NCI-H1436 (cell line): ENCODE results near the gene CSTPP1.

Experiments
- DNase-seq: peaks from one replicate; lab custom pipeline; 2025; lab: John Stamatoyannopoulos, UW

The CSTPP1 gene, protein sequence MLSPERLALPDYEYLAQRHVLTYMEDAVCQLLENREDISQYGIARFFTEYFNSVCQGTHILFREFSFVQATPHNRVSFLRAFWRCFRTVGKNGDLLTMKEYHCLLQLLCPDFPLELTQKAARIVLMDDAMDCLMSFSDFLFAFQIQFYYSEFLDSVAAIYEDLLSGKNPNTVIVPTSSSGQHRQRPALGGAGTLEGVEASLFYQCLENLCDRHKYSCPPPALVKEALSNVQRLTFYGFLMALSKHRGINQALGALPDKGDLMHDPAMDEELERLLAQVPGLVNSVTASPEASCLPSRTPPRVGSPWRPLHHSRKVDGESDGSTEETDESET

DNA sequence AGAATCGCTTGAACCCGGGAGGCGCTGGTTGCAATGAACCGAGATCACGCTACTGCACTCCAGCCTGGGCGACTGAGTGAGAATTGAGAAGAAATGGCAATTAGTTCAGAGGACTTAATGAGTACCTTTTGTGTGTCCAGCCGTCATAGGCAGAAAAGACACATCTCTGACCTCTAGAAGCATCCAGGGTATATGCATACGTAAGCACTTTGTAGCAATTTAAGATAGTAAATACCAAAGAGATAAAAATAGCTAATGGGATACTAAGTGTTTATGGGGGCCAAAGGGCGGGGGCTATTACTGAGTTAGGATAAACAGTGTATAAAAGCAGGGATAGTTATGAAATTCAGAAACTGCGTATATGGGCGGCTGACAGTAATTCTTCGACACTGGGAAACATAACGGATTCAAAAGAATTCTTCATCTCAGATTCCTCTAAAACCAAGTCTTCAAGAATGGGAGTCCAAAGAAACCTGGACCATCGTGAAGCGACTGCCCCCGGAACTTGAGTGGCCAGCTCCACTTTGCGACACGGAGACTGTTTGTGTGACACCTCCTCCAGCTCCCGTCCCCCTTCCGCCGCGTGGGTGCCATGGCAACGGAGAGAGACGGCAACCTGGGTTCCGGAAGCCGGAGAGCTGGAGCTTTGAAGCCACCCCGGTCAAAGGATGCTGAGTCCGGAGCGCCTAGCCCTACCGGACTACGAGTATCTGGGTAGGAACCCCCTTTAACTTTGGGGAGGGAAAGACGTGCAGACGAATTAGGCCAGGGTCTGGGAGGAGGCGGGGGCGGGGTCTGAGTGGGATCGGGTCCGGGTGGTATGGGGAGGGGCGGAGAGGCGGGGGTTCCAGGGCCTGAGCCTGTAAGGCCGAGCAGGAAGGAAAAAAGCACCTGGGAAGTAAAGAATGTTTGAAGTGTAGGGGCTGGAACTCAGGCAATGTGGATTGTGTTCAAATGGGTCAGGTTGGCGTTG lies at the start of gene CSTPP1:
Gene CSTPP1, plus strand, starts transcription at position 624 of the 973 bp plus-strand sequence. Its CDS starts 45 bp downstream, at position 669.
- peak; percentile 92 for DNase-seq

DNA sequence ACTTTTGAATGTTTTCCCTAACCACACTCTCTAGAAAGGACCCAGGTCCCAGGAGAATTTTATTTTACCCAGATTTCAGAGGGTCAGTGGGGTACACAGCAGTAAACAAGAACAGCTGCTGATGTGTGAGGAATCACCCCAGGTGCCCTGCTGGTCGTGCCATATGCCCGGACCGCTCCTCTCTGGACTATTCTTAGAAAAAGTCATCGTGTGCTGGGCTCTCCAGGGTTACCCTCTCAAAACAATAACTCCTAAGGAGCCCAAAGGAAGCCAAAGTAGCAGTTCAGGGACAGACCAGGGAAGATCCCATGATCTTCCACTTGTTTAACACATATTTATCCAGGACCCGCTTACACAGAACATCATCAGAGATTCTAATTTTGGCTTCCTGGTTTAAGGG lies 47.9 kb upstream of the CSTPP1 start:
- no peak for DNase-seq

DNA sequence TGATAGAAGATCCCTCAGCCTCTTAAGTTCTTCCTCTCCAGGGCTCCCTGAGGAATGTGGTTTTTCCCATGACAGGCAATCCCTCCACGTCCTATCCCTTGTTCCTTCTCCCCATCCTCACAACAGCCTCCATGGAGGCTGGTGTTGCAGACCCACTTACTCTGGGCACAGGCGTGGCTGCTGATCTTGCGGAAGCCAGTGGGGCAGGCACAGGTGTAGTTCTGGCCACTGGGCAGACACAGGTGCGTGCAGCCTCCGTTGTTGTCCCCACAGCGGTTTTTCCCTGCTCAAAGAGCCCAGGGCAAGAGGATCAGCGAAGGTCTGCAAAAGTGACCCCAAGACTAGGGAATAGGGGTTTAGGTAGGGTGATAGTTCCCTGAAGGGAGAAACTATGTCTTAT lies 47.3 kb upstream of the CSTPP1 start:
- no peak for DNase-seq

DNA sequence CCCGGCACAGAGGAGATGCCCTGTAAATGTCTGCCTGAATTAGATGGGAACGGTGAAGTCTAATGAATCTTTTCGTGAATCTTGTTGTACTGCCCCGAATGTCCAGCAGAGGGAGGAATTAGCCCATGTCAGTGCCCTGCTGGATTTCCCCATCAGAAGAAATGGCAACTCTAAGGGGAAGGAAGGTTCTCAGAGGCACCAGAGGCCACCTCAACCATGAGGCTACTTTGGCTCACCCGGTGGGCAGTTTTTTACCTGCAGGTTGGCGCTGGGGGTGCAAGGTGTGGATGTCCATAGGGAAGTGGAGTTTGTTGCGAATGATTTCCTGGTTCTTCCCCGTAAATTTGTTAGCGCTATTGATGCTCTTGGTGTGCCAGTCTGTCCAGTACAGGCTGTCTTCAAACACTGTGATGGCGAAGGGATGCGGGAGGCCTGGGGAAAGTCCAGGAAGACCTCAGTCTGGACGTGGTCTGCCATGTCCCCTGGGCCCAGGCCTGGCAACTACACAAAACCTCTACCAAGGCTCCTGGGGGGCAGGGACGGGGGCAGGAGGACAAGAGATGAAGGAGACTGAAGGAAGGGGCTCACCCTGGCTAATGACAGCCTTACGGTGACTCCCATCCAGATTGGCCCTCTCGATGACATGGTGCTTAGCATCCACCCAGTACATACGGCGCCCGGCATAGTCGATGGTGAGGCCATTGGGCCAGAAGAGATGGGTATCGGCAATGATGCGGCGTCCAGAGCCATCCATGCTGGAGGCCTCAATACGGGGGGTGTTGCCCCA lies 46.7 kb upstream of the CSTPP1 start:
- peak; percentile 70 for DNase-seq

DNA sequence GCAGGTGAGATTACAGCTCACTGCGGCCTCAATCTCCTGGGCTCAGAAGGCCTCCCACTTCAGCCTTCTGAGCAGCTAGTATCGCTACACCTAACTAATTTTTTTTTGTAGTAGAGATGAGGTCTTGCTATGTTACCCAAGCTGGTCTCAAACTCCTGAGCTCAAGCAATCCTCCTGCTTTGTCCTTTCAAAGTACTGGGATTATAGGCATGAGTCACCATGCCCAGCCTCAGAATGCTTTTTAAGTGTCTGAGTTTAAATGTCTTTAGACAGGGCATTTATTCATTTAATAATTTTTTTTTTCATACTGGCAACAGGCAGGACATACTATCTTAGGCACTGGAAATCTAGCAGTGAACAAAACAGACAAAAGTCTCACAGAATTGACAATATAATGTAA lies 45.9 kb upstream of the CSTPP1 start:
- no peak for DNase-seq

DNA sequence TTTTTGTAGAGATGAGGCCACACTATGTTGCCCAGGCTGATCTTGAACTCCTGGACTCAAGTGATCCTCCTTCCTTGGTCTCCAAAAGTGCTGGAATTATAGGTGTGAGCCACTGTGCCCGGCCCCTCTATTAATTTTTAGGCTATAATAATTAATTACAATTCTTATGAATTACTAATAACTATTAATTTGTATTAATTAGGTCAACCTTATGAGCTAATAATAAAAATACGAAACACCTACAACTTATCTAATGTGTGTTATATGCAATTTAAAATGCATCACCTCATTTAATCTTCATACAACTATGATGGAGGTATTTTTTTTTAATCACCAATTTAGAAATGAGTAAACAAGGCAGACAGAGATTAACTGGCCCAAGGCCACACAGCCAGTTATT lies 44.5 kb upstream of the CSTPP1 start:
- no peak for DNase-seq

DNA sequence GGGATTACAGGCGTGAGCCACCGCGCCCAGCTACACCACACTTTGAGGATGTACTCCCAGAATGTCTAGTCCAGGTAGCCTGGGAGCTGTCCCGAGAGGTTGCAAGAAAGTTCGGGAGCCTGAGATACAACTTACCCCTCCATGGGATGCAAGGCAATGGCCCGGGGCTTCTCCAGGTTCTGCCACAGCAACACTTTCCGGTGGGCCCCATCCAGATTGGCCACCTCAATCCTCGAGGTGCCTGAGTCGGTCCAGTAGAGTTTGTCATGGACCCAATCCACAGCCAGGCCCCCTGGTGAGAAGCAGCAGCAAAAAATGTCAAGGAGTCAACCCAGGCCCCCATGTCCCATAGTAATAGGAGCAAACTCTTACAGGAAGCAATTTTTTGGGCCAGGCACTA lies 43.7 kb upstream of the CSTPP1 start:
- no peak for DNase-seq

DNA sequence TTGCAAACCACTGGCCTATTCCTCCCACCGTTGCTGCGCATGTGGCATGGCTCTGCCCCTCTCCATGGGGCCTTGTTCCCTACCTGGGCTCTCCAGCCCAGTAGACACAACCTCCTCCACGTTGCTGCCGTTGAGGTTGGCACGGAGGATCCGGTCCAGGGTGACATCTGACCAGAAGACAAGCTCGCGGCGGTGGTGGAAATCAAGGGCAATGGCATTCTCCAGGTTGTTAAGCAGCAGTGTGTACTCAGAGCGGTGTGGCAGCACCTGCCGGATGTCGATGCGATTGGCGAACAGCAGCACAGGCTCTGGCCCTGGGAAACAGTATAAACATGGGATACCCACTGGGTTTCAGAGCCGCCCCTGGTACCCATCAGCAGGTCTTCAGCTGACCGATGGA lies 42.1 kb upstream of the CSTPP1 start:
- no peak for DNase-seq

DNA sequence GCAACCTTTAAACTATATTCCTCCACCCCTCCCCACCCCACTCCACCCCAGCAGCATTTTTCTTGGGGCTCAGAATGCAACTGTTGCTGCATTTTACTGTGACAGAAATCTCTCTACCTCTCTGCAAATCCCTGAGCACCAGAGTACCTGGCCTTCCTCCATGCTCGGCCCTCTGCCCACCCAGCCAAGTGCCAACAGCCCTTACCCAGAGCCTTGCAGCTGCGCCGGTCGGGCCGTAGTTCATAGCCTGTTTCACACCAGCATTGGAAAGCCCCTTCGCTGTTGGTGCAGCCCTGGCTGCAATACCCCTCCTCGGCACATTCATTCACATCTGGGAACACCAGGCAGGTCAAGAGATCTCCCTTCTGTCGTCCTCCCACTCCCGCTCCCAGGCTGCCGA lies 41.6 kb upstream of the CSTPP1 start:
- DNase-seq: no peak

DNA sequence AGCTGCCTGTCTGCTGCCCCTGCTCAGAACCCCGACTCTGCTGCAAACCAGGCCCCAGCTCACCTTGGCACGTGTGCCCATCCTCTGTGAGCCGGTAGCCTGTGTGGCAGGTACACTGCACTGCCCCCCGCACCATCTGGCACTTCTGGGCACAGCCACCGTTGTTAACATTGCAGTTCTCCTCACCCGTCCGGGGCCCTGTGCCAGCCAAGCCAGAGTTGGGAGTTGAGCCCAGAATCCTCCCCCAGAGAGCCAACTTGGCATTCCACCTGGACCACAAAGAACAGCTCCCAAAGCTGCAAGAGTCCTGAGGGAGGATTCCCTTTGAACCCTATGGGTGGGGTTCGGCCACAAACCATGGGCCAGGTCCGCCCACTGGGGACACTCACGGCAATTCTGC lies 40.7 kb upstream of the CSTPP1 start:
- no peak for DNase-seq

DNA sequence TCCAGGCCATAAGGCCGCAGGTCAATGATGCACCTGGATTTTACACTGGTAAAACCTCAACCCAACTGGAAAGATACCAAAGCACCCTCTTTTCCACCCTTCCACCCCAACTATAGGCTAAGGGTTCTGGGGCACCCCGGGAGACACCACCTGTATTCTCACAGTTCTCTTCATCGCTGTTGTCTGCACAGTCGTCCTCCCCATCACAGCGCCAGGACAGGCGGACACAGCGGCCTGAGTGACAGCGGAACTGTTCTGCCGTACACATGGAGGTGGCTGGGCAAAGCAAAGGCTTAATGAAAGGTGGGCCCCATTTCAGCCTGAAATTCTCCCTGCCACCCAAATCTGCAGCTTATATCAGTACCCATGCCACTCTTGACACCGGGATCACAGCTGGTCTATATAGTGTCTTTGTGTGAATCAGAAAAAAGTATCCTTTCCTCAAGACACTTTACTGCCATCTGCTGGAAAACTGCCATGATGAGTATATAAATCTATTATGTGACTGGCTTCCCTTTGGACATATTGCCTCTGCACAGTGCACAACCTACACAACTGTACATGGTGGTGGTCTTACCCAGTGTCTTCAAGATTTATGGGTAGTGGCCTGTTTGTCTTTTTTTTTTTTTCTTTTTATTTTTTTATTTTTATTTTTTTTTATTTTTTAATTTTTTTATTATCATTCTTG lies 39.7 kb upstream of the CSTPP1 start:
- DNase-seq: peak; percentile 25

DNA sequence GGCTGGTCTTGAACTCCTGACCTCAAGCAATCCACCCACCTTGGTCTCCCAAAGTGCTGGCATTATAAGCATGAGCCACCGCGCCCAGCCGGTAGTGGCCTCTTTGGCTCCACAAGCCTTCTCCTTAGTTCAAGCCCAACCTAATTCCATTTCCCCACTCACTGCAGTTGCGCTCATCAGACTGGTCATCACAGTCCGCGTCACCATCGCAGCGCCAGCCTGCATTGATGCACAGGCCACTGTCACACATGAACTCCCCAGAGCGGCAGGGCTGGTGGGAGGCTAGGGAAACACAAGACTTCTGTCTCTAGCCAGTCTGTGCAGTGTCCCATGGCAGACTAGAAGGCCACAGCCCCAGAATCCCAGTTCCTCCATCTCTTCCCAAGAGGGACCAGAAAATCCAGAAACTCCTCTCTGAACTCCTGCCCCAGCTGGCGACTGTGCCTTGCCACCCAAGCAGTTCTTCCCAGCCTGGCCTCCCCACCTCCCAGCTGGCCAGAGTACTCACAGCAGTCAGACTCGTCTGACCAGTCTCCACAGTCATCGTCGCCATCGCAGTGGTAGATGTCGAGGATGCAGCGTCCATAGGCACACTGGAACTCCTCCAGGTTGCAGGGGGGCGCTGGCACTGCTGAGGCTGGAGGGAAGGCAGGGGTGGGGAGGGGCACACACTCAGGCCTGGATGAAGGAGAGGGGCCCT lies 38.0 kb upstream of the CSTPP1 start:
- no peak for DNase-seq

DNA sequence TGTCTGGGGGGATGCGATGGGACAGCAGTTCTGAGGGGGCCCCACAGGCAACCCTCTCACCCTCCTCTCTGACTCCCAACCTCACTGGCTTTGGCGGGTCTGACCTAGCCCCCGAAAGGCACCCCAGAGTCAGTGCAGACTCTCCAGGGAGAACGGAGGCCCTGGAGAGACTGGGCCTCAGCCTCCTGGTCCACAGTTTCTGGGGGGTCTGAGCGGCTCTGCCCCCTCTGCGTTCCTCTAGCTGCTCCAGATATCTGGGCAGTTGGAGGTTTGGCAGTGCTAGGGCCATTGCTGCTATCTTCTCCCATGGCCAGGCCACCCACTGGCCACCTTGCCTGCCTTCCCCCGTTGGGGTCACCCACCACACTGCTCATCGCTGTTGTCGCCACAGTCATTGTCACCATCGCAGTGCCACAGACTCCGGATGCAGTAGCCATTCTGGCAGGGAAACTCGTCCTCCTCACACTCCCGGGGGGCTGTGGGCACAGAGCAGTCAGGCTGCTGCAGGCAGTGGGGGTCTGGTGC lies 37.0 kb upstream of the CSTPP1 start:
- no peak for DNase-seq

DNA sequence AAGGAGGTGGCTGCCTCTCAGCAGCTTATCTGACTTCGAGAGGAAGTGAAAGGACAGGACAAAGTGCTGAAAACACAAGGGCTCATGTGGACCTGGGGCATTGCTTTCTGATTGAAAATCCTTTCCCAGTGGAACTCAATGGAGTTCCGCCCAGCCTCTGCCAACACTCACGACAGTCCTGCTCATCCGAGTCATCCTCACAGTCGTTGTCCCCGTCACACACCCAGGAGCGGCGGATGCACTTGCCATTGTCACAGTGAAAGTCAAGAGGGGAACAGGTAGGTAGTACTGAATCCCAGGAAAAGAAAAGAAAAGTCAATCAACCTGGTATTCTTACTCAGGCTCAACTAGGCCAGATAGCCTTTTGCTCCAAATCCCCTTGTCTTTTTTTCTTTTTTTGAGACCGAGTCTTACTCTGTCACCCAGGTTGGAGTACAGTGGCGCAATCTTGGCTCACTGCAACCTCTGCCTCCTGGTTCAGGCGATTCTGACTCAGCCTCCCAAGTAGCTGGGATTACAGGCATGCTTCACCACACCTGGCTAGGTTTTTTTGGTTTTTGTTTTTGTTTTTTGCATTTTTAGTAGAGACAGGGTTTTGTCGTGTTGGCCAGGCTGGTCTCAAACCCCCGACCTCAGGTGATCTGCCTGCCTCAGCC lies 36.3 kb upstream of the CSTPP1 start:
- DNase-seq: no peak

DNA sequence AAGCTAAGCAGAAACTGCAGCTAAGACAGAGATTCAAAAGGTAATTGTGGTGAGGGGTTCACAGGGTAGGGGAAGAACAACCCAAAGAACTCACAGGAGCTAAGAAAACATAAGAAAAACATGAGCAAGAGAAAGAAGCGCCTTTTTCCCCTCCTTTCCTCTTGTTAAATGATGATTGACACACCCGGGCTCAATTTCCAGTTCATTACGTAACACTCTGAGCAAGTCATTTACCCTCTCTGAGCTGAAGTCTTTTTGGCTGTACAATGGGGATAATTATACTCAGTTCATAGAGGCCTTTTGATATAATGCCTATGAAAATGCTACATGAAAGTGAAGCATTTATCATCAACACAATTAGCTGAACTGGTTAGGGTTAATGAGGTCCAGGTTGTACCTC lies 35.4 kb upstream of the CSTPP1 start:
- peak; percentile 57 for DNase-seq

DNA sequence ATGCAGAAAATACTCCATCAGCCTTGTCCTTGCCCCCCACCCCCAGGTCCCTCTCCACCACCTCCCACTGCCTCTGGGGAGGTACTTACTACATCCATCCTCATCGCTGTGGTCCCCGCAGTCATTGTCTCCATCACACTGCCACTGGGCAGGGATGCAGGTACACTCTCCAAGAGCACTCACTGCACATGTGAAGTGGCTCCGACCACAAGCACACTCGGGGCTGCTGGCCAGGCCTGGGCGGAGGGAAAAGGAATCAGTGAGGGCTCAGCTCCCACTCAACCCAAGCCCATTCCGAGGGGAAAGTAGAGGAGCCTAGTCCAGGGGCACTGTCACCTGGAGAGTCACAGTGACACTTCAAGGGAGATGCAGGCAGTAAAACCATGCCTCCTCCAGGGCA lies 33.9 kb upstream of the CSTPP1 start:
- no peak for DNase-seq

DNA sequence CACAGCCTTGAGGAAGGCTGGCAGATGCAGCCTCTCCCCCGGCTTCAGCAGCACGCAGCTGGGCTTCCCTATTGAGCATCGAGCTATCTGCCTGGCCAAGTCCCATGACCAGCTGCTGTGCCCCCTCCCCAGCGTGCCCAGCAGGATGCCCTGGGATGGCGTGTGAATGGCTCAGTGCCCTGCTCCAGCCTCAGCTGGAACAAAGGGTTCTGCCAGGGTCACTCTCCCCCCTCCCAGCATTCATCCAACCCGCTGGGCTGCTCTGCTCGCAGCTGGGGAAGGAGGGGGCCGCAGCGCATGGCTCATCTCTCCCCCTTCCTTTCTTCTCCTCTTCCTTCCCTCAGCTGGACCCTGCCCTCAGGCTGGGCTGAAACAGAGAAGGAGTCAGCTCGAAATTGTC lies 32.7 kb upstream of the CSTPP1 start:
- DNase-seq: no peak

DNA sequence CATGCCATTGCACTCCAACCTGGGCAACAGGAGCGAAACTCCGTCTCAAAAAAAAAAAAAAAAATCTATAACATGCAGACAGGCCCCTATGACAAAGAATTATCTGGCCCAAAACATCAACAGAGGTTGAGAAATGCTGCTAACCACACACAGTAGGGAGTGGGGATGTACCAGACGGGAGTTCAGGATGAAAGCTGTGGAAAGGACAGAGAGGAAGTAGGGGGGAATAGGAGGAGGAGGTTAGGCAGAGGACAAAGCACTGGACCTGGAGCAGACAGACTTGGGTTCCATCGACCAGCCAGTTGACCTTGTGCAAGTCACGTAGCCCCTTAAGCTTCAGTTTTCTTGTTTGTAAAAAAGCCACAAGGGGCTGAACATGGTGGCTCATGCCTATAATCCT lies 30.8 kb upstream of the CSTPP1 start:
- no peak for DNase-seq

DNA sequence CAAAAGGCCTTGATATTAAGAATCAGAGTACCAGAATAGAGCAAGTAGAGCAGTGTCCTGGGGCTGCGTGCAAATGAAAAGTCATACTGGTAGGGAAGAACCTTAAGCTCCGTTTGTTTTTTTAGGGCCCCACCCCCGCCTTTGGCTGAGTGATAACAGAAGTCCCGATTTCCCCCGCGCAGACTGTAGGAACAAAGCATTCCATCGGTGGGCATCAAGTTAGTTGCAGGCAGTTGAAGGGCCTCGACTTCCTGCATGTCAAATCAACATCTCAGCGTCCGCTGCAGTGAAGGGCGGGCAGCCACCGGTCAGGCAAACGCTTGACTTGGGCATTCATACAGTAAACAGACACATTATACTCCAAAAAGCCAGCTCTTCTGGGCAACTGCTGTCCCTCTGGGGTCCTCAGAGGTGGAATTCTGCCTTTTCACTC lies 29.9 kb upstream of the CSTPP1 start:
- no peak for DNase-seq

DNA sequence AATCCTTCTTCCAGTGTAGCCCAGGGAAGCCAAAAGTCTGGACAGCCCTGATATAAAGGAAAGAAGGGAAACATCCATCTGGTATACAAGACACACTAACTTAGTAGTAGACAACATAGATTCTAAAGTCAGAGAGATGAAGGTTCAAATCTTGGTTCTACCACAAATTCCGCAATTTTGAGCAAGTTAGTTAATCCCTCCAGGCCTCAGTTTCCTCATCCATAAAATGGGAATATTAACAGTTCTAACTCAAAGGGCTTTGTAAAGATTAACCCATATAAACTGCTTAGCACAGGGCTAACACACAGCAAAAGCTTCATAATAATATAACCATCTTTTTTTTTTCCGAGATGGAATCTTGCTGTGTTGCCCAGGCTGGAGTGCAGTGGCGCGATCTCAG lies 29.0 kb upstream of the CSTPP1 start:
- no peak for DNase-seq
